Stimulated activated CD8-positive, alpha-beta memory T cell treated with anti-CD3 and anti-CD28 coated beads, Interleukin-12 subunit alpha, Interleukin-12 subunit beta, amount 100 ng/mL, for 24 hours (primary cell): ENCODE measurements around the gene FDX2.

ENCODE experiments used
- DNase-seq: peaks from one replicate; pipeline ENCODE4 v3.0.0-alpha.2; 2020; ENCODE audit errors: extremely low read depth

FDX2 gene

DNA sequence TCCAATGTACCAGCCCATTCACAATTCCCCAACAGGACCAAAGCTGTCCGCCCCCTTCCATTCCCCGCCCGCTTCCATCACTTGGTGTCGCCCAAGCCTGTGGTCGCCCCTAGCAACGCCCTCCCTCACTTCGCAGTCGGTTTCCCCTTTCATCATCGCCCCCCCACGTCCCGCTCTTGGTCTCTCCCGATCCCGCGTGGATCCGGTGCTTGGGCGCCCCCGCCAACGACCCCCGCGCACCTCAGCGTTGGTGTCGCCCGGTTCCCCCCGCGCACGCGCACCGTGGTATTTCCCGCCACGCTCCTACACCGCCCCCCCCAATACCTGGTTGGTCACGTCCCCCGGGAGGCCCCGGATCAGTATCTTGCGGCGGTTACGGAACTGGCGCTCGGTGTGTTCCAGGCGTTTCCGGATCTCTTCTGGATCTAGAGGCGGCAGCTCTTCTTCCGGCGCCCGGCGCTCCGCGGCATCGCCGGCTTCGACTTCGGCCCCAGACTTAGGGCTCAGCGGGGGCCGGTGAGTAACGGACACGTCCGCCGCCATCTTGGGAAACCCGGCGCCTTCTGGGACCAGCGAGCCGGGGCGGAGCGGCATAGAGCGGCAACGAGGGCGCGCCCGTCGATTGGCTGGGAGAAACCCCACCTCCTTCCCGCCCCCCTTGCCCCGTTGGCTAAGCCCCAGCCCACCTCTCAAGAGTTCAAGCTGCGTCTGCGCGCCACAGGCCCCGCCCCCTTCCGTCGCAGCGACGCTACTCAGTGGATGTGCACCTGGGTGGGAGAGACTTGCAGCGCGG, 17.3 kb upstream of the FDX2 start, which contains the start of gene RAVER1:
Gene RAVER1, minus strand, starts transcription at position 565 of the 793 bp plus-strand sequence. Its CDS starts 22 bp downstream, at position 543.
- DNase-seq = peak; percentile 96

- DNase-seq = no peak
Measured at GRCh38 chr19:10332158-10332964, 16.5 kb upstream of the FDX2 start.

- DNase-seq = no peak
Measured at GRCh38 chr19:10329555-10329954, 13.7 kb upstream of the FDX2 start.

DNA sequence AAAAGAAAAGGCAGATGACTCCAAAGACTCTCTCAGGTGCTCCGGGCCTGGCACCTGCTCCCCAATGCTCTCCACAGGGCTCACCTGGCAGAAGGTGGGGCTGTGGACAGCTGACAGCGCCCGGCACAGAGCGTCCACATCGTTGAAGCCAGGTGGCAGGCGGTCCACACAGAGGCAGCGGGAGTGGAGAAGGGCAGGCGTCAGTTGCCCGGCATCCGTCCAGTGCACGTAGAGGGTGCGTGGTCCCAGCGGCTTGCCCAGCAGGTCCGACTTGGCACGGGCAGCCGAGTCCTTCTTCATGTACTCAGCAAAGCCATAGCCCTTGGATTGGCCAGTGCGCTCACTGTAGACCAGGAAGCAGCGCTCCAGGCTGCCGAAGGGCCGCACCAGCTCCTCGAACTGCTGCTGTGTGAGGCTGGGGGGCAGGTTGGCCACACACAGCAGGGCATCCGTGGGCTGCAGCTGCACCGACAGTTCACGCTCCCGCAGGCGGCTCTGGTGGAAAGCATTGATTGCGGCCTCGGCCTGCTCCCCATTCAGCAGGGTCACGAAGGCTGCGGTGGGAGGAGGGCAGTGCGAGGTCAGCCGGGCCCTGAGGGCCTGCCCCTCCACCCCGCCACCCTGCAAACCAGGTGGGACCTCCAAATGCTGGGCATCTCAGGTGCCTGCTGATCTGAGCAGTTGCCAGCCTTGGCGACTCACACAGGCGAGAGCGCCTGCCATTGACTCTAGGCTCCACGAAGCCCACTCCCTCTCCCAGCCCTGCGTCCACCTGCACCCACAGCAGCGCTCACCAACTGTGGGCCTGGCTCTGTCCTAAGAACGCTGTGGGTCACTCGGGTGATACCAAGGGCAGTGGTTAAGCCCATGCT, 13.0 kb upstream of the FDX2 start:
- no peak for DNase-seq

DNA sequence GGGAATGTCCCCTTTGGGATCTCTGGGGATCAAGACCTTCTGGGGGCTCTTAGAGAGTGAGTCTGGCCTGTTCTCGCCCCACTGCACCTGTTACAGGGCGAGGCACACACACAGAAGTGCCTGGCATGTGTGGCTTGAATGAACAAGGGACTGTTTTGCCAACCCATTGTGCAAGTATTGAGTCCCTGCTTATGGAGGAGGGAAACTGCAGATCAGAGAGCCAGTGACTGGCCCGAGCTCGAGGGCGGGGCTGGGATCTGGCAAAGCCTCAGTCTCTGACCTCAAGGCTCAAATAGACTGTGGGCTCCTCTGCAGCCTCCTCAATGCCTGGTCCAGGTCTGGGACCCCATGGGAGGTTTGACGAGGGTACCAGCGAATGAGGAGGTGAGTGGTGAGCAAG, 12.0 kb upstream of the FDX2 start:
- DNase-seq = no peak

- DNase-seq = no peak
Measured at GRCh38 chr19:10325732-10326131, 9.9 kb upstream of the FDX2 start.

- DNase-seq = no peak
Measured at GRCh38 chr19:10321874-10322835, 6.3 kb upstream of the FDX2 start.

DNA sequence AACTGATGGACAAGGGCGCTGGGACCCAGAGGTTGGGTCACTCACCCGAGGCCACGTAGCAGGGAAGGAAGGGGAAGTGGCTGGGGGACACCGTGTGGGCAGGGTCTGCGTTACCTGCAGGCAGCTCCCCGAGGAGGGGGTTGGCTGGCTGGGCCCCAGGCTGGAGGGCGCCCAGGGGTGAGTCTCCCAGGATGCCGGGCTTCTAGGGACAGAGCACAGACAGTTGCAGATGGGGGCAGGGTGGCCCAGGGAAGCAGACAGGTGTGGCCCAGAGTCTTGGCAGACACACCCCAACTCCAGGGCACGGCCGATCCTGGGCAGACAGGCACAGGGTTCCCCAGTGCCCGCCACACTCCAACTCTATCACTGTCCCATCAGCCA, 5.6 kb upstream of the FDX2 start:
- DNase-seq = no peak

GRCh38 chr19:10320602-10321416, 5.0 kb upstream of the FDX2 start:
- no peak for DNase-seq

- DNase-seq = no peak
Measured at GRCh38 chr19:10318807-10319682, 3.2 kb upstream of the FDX2 start.

DNA sequence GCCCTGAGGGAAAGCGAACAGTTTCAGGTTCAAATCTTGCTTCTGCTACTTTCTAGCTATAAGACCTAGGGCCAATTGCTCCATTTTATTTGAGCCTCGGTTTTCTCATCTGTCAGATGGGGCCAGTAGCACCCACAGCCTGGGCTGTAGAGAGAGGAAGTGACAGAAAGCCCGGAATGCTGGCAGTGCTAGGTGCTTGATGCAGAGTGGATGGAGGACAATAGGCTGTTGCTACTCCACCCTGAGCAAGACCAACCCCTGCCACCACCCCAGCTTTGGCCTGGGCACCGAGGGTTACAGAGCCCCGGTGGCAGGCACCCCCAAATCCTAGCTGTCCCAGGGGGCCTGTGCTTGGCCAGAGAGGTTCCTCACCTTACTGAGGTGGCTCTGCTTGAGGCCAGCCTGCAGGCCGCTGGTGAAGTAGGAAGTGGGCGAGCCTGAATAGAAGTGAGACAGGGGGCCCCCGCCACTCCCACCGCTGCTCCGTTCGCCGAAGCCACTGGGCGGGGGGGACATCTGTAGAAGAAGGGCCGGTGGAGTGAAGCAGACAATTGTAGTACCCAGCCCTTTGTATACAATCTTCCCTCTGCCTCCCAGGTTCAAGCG, 2.1 kb upstream of the FDX2 start:
- DNase-seq = no peak

- no peak for DNase-seq
Measured at GRCh38 chr19:10317045-10317856, 1.4 kb upstream of the FDX2 start.

GRCh38 chr19:10316229-10317044, 622 bp upstream of the FDX2 start:
- no peak for DNase-seq

DNA sequence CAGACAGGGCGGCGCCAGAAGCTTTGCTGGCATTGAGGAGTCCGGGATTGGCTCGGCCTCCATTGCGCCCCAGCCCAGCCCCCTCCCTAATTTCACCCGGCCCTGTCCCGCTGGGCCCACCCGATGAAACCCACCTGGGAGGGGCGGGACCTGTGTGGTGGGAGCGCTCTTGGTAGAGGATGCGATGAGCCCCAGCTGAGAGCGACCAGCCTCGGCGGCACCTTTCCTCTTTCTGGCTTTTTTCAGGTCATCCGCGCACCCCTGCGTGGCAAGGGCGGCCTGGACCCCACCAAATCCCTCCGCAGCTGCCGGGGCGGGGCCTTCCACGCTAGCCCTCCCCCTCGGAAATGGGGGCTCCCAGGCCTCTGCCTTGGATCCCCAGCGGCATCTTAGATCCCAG, 6.4 kb downstream of the FDX2 start, which contains the start of gene ZGLP1:
Gene ZGLP1, minus strand, starts transcription at position 393 of the 400 bp plus-strand sequence.
- DNase-seq = no peak

DNA sequence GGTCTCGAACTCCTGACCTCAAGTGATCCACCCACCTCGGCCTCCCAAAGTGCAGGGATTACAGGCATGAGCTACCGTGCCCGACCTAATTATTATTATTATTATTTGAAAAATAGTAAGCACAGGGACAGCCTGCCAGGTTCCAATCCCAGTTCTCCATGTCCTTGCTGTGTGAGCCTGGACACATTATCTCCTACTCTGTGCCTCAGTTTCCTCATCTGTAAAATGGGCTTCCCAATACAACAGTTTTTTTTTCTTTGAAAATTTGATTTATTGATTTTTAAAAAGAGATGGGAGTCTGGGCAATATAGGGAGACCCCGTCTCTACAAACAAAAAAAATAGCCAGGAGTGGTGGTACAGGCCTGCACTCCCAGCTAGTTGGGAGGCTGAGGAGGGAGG, 9.5 kb downstream of the FDX2 start:
- no peak for DNase-seq

GRCh38 chr19:10305139-10305806, 10.5 kb downstream of the FDX2 start:
- no peak for DNase-seq
